GM19328 (cell line): ENCODE data around the gene OR4N2.
"Not testable (repeated sequence)": the region's sequence is repeated elsewhere in the genome, so short reads cannot be mapped to it uniquely, and the experiment has no call there.

Experiments
- ATAC-seq: cut with Tn5 transposase; IDR thresholded peaks from one replicate; pipeline ENCODE4 v1.9.1; 2021; ENCODE audit warnings: mild to moderate bottlenecking, moderate library complexity; ENCODE audit not compliant: unreplicated experiment

Gene OR4N2, protein sequence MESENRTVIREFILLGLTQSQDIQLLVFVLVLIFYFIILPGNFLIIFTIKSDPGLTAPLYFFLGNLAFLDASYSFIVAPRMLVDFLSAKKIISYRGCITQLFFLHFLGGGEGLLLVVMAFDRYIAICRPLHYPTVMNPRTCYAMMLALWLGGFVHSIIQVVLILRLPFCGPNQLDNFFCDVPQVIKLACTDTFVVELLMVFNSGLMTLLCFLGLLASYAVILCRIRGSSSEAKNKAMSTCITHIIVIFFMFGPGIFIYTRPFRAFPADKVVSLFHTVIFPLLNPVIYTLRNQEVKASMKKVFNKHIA

DNA sequence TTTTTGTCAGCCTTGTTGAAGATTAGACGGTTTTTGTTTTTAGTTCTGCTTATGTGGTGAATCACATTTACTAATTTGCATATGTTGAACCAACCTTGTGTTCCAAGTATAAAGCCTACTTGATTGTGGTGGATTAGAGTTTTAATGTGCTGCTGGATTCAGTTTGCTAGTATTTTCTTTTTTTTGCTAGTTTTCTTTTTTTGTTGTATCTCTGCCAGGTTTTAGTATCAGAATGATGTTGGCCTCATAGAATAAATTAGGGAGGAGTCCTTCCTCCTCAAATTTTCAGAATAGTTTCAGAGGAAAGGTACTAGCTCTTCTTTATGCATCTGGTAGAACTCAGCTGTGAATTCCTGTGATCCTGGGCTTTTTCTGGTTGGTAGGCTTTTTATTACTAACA, at the start of gene OR4N2:
Gene OR4N2 (plus strand): TSS at position 301 of the 400 bp plus-strand sequence. CDS start 23,679 bp downstream, outside the sequence.
- not testable (repeated sequence) for ATAC-seq

DNA sequence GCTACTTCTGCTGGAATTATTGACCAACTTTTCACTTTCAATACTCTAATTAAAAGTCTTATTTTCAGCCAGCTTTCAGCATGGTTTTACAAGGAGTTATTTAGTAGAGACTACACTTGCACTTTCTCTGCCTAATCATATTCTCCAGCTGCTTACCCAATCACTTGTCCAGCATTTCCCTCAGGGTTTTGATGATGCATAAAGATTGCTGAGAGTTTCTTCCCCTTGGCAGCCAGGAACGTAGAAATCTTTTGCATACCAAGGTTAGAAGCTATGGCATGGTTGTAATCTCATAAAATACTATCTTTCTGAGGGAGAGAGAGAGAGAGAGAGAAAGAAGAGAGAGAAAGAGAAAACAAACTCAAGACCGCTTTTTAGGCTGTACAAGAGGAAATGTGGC, 49.4 kb upstream of the OR4N2 start:
- ATAC-seq: no peak

DNA sequence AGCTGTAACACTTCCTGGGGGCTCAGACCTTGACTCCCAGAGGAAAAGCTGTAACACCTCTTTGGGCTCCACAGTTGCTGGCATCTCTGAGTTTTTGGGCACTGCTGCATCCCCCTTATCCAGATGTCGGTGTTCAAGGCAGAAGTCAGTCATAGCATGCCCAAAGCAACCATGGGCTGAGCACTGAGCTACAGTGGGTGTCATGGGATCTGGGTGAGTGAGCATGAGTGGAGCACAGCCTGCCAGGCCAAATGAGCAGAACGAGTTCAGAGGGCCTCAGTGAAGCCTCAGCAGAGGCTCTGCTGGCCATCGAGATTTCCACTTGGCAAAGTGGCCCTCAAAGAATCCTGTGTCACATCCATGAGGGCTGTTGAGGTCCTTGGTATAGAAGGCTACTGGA, 32.1 kb upstream of the OR4N2 start:
- ATAC-seq: not testable (repeated sequence)

DNA sequence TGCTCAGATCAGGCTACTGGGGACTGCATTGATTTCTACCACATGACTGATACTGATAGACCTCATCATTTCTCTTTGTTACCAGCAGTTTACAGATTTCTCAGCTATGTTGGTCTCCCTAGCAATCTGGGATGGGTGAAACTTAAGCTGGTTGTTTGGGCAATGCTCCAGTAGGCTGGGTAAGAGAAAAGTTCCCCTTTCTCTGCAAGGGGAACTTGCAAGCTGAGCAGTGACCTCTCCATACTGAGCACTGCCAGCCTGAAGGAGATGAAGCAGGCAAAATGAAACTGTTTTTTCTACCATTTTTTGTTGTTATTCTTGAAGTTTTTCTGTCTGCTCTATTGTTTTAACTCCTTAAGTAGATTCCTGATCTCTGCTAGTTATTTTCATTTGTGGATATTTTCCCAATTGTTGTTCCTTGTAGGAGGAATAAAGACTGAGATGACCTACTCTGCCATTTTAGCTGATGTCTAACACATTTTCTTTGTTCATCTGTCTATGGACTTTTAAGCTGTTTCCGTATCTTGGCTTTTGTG, 31.6 kb upstream of the OR4N2 start:
- no peak for ATAC-seq

DNA sequence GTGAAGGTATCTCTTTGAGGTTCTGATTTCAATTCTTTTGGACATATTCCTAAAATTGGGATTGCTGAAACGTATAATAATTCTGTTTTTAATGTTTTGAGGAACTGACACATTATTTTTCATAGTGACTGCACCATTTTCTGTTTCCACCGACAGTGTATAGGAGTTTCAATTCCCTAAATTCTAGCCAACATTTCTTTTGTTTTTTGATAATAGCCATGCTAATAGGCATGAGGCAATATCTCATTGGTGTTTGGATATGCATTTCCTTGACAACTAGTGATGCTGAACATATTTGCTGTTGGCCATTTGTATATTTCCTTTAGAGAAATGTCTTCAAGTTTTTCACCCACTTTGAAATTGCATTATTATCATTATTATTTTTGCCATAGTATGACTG, 31.1 kb upstream of the OR4N2 start:
- ATAC-seq: not testable (repeated sequence)

DNA sequence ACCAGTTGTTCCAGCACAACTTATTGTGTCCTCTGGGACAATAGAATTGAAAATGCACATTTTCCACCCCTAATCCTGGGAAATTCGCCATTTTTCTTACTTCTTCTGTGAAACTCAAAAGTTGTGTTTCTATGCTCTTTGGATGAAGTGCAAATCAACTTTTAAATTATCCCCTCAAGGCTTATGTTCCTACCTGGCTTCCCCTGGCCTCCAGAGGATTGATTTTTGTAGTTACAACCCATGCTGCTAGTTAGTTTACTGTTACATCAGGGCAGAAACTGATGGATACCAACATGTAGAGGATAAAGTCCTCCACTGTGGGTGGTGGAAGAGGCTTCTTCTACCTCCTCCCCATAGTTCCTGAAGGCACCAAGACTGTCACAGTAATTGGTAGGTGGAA, 30.4 kb upstream of the OR4N2 start, which contains the start of gene OR4M1:
Gene OR4M1 (plus strand): TSS at position 301 of the 400 bp plus-strand sequence. CDS start 6,819 bp downstream, outside the sequence.
- not testable (repeated sequence) for ATAC-seq

DNA sequence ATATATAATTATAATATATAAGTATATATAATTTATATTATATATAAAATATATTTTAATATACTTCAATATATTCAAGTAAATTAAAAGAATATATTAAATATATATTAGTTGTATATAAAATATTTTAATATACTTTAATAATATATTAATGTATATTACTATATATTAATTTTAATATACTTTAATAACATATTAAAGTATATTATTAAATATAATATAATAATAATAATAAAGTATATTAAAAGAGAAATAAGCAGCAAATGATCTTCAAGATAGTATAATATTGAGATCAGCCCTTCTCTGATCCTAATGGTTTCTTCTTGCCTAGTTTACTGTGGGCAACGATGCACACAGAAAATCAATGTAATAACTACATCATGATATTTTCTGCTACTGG, 28.0 kb upstream of the OR4N2 start:
- ATAC-seq: no peak

DNA sequence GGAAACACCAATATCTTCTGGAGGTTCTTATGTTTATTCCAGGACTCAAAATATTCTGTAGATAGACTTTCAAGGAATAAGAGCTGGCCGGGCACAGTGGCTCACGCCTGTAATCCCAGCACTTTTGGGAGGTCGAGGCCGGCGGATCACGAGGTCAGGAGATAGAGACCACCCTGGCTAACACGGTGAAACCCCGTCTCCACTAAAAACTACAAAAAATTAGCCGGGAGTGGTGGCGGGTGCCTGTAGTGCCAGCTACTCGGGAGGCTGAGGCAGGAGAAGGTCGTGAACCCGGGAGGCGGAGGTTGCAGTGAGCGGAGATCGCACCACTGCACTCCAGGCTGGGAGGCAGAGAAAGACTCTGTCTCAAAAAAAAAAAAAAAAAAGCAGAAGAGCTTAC, 17.7 kb upstream of the OR4N2 start:
- ATAC-seq: not testable (repeated sequence)

DNA sequence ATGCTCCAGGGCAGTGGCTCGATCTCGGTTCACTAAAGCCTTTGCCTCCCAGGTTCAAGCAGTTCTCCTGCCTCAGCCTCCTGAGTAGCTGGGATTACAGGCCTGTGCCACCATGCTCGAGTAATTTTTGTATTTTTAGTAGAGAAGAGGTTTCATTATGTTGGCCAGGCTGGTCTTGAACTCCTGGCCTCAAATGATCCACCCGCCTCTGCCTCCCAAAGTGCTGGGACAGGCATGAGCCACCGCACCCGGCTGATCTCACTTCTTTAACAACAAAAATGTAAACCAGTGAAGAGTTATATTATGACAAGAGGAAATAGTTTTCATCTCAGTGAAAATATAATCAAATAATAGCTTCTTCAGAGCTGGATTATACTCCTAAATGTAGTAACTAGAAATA, 16.3 kb upstream of the OR4N2 start:
- not testable (repeated sequence) for ATAC-seq

DNA sequence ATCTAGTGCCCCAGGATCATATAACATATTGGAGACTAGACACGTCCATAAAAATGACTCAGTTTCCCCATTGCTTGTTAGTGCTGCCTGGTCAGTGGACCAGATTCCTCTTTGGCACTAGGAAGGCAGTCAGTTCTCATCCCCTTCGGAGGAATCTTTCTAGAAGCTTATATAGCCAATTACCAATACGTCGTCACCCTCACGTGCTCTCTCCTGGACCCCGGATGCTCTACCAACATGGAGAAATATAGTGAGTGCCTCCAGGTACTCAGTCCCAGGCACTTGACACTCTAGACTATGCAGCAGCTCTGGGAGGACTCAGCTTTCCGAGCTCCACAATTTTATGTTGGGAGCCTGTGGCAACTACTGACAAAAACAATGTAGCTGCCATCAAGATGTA, 15.4 kb upstream of the OR4N2 start:
- not testable (repeated sequence) for ATAC-seq

DNA sequence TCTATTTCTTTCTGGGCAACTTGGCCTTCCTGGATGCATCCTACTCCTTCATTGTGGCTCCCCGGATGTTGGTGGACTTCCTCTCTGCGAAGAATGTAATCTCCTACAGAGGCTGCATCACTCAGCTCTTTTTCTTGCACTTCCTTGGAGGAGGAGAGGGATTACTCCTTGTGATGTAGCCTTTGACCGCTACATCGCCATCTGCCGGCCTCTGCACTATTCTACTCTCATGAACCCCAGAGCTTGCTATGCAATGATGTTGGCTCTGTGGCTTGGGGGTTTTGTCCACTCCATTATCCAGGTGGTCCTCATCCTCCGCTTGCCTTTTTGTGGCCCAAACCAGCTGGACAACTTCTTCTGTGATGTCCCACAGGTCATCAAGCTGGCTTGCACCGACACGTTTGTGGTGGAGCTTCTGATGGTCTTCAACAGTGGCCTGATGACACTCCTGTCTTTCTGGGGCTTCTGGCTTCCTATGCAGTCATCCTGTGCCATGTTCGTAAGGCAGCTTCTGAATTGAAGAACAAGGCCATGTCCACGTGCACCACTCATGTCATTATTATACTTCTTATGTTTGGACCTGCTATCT, 7.0 kb upstream of the OR4N2 start:
- ATAC-seq: not testable (repeated sequence)

DNA sequence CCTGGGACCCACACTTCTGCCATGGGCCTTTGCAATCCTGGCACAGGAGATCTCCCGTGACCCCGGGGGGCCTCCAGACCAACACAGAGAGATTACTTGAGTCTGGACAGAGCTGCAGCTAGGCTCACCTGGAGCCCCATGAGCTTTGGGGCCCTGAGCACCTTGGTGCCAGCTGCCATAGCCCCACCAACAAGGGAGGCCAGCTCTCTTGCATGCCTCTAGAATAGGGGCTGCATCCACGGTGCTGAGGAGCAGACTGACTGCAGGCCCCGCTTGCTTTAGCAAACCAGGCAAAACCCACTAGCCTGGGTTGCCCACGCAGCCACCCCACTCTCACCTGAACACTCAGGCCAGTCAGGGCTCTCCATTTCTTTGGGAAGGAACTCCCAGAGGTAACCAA, 3.7 kb upstream of the OR4N2 start:
- no peak for ATAC-seq

DNA sequence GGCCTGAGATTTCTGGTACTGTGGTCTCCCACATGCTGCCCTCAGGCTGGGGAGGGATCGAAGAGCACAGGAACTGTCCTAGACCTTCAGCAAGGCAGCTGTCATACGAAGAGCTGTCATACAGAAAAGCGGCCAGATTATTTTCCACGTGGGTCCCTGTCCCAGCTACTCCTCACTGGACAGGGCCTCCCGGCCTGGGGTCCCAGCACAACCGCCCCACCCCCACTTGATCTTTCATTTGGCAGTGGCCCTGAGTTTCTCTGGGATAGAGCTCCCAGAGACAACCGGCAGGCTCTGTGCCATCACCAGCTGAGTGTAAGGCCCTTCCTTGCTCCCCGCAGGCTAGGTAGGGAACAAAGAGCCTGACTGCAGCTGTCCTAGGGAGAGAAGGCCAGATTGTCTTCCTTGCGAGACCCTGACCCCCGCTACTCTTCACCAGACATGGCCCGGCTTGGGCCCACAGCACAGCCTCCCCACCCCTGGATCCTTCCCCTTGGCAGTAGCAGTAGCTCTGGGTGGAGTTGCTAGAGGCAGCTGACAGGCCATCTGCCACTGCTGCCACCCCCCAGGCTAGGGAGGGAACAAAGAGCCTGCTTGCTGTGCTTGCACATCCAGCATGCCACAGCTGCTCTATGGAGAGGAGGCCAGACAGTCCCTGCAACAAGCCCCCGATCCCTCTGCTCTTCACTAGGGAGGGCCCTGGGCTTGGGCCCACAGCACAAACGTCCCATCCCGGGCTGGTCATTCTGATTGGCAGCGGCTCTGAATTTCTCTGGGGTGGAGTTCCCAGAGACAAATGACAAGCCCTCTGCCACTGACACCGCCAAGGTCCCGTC, 3.1 kb upstream of the OR4N2 start:
- ATAC-seq: no peak

DNA sequence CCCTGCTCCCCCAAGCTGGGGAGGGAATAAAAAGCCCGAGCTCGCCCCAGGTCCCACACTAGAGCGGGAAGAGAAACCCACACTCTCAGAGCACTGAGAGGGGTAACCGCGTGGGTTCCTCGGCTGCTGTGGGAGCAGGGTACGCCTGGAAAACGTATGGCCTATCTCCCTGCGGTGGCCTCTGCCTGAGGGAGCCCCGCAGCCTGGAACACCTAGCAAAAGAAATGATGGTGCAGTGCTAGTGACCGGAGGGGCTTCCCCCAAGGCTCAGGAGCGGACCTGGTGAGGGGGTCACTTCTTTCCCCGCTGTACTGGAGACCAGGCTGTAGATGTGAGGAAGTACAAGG, 2.5 kb upstream of the OR4N2 start:
- ATAC-seq: no peak

DNA sequence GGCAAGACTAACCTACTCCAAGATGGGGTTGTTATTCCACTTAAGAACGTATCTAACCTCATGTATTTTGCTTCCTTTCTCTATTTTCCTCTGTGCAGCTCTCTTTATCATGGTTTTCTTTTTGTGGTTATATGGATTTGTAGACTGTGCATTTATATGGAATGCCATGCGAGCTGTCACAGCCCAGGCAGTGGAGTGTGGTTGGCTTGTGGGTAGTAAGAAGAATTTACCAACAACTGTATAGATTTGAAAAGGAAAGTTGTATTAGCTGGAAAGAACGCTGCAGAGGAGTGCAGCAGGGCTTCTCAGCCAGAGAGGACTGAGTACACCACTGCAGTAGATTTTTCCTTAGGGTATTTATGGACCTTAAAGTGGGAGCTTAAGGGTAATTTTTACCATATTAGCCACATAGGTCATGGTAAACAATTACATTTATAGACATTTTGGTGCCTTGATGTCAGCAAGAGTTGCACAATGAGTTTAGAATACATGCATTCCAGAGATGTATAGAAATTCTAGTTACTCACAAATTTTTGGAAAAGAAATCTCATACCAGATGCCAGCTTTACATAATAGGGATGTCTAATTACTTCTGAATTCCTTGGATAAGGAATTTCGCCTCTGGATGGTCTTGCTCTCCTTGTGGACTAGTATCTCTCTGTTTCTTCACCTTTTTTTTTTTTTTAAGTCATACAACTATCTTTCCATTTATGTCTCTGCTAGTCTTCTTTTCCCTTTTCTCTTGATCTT, 9.8 kb downstream of the OR4N2 start:
- not testable (repeated sequence) for ATAC-seq

DNA sequence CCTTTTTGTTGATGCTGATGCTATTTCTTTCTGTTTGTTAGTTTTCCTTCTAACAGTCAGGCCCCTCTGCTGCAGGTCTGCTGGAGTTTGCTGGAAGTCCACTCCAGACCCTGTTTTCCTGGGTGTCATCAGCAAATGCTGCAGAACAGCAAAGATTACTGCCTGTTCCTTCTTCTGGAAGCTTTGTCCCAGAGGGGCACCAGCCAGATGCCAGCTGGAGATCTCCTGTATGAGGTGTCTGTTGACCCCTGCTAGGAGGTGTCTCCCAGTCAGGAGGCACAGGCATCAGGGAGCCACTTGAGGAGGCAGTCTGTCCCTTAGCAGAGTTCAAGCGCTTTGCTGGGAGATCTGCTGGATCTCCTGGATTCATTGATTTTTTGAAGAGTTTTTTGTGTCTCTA, 16.3 kb downstream of the OR4N2 start:
- not testable (repeated sequence) for ATAC-seq

DNA sequence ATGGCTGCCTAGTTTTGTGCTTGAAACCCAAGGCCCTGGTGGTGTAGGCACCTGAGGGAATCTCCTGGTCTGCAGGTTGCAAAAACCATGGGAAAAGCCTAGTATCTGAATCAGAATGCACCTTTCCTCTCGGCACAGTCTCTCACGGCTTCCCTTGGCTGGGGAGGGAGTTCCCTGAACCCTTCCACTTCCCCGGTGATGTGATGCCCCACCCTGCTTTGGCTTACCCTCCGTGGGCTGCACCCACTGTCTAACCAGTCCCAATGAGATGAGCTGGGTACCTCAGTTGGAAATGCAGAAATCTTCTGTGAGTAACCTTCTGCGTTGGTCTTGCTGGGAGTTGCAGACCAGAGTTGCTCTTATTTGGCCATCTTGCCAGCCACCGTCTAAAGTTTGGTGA, 17.4 kb downstream of the OR4N2 start:
- not testable (repeated sequence) for ATAC-seq

DNA sequence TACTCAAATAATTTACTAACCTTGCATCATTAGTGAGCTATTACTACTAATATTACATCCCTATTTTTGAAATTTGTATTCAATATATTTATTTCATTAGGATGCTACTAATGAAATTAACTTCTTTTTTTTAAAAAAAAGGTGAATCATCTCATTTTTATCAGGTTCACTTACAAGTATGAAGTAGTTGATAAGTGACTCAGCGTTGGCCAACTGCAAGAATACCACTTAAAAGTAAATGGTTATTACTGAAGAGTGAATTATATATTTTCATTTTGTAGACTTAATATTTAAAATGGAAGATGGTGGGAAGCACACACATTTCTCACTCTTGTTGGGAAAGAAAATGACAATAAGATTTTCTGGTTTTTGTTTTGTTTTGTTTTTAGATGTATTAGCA, 19.6 kb downstream of the OR4N2 start:
- no peak for ATAC-seq

DNA sequence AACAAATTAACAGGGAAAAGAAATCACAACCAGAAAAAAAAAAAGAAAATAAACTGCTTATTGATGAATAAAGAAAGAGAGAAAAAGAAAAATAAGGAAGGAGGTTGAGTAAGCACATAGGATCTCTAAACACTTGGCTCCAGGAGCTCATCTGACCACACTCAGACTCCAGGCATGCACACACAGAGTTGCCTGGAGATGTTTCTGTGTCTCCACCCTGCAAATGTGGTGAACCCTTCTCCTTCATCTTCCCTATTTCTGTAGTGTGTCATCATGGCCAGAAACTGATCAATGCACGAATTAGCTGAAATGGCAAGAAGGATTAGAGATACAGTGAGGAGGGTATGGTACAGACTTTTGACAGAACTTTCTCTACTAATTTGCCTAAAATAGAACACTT, 20.2 kb downstream of the OR4N2 start:
- ATAC-seq: no peak

DNA sequence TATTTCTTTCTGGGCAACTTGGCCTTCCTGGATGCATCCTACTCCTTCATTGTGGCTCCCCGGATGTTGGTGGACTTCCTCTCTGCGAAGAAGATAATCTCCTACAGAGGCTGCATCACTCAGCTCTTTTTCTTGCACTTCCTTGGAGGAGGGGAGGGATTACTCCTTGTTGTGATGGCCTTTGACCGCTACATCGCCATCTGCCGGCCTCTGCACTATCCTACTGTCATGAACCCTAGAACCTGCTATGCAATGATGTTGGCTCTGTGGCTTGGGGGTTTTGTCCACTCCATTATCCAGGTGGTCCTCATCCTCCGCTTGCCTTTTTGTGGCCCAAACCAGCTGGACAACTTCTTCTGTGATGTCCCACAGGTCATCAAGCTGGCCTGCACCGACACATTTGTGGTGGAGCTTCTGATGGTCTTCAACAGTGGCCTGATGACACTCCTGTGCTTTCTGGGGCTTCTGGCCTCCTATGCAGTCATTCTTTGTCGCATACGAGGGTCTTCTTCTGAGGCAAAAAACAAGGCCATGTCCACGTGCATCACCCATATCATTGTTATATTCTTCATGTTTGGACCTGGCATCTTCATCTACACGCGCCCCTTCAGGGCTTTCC, 24.2 kb downstream of the OR4N2 start:
- not testable (repeated sequence) for ATAC-seq
